GM23248 (cell line): ENCODE measurements around the gene HOXA9. TPM values are rescaled to one million over a fixed set of nuclear protein-coding genes. Genes with fewer than 3 reads are reported as not detected.

Source experiments
- DNase-seq: peaks from one replicate; pipeline ENCODE4 v3.0.0-alpha.2; 2015
- H2AFZ ChIP-seq: fragments of 200-600 bp; sonication (generic); 2 replicates; pipeline ENCODE4 v1.6.1; 2016; ENCODE audit warnings: antibody characterized with exemption
- H3F3A ChIP-seq: fragments of 200-600 bp; sonication (generic); 2 replicates; pipeline ENCODE4 v1.6.1; 2016; ENCODE audit warnings: mild to moderate bottlenecking, antibody characterized with exemption, mixed run types; ENCODE audit not compliant: insufficient read depth
- H3K27ac ChIP-seq: fragments of 200-600 bp; sonication (generic); 2 replicates; pipeline ENCODE4 v1.5.1; 2016; ENCODE audit warnings: mild to moderate bottlenecking
- H3K27me3 ChIP-seq: fragments of 200-600 bp; sonication (generic); replicated peaks from 2 replicates; pipeline ENCODE4 v1.6.1; 2016; ENCODE audit warnings: mild to moderate bottlenecking; ENCODE audit not compliant: insufficient read depth
- H3K36me3 ChIP-seq: fragments of 200-600 bp; sonication (generic); 2 replicates; pipeline ENCODE4 v1.6.1; 2016; ENCODE audit warnings: low read depth, mild to moderate bottlenecking
- H3K4me1 ChIP-seq: fragments of 200-600 bp; sonication (generic); 2 replicates; pipeline ENCODE4 v1.6.1; 2016; ENCODE audit warnings: mild to moderate bottlenecking; ENCODE audit not compliant: insufficient read depth
- H3K4me2 ChIP-seq: fragments of 200-600 bp; sonication (generic); one replicate; pipeline ENCODE4 v1.6.1; 2016; ENCODE audit warnings: mild to moderate bottlenecking; ENCODE audit not compliant: unreplicated experiment
- H3K4me3 ChIP-seq: fragments of 200-600 bp; sonication (generic); 2 replicates; pipeline ENCODE4 v1.5.1; 2016; ENCODE audit warnings: mild to moderate bottlenecking
- H3K79me2 ChIP-seq: fragments of 200-600 bp; sonication (generic); 2 replicates; pipeline ENCODE4 v1.6.1; 2016; ENCODE audit warnings: mild to moderate bottlenecking; ENCODE audit not compliant: insufficient read depth
- H3K9ac ChIP-seq: fragments of 200-600 bp; sonication (generic); 2 replicates; pipeline ENCODE4 v1.6.1; 2016; ENCODE audit warnings: mild to moderate bottlenecking
- H3K9me2 ChIP-seq: fragments of 200-600 bp; sonication (generic); 2 replicates; pipeline ENCODE4 v1.6.1; 2016; ENCODE audit warnings: mixed run types, mild to moderate bottlenecking, moderate library complexity; ENCODE audit not compliant: insufficient read depth
- H3K9me3 ChIP-seq: fragments of 200-600 bp; sonication (generic); one replicate; pipeline ENCODE4 v1.6.1; 2017; ENCODE audit warnings: low read depth
- H4K20me1 ChIP-seq: fragments of 200-600 bp; sonication (generic); 2 replicates; pipeline ENCODE4 v1.6.0; 2016; ENCODE audit not compliant: insufficient read depth
- EZH2 ChIP-seq: fragments of 200-600 bp; sonication (generic); IDR thresholded peaks from 2 replicates; pipeline ENCODE4 v1.6.1; 2018; ENCODE audit warnings: antibody characterized with exemption, mild to moderate bottlenecking; ENCODE audit not compliant: insufficient read depth, poor library complexity, severe bottlenecking
- EZH2phosphoT487 ChIP-seq: fragments of 200-600 bp; sonication (generic); IDR thresholded peaks from 2 replicates; pipeline ENCODE4 v1.6.1; 2018; ENCODE audit warnings: antibody characterized with exemption, moderate library complexity, mild to moderate bottlenecking, low read depth; ENCODE audit not compliant: insufficient read depth
- WGBS, 2 experiments: methylation state at CpG; one replicate each; pipeline ENCODE4 v1.1.6; 2015 to 2017; ENCODE audit warnings: low lambda C conversion rate in 2 of 2, low coverage in 1 of 2; ENCODE audit errors: missing lambda C conversion rate in 2 of 2; 5-methylcytosine and 5-hydroxymethylcytosine counted together
- in situ Hi-C: fragments of 300-500 bp; cut with MboI; formaldehyde crosslinking; loops from 2 replicates; pipeline ENCODE4 v1.15.0; 2020
- polyA plus RNA-seq: library from polyadenylated mRNA; unstranded; fragments of >200 nt; fragmentation: Nextera tagmentation; extraction: Ambion mirVana; gene quantifications from 2 replicates; pipeline ENCODE4 v1.2.1, GENCODE V29; 2016
- total RNA-seq: library from RNA; depleted of rRNA; stranded (reverse); fragments of >200 nt; shearing (Covaris generic); gene quantifications from 2 replicates; pipeline ENCODE4 v1.2.3, GENCODE V29; 2014

Gene HOXA9
- total and polyA plus RNA-seq, 2 experiments from 2014 or later: 28.3 to 43.7 TPM

DNA sequence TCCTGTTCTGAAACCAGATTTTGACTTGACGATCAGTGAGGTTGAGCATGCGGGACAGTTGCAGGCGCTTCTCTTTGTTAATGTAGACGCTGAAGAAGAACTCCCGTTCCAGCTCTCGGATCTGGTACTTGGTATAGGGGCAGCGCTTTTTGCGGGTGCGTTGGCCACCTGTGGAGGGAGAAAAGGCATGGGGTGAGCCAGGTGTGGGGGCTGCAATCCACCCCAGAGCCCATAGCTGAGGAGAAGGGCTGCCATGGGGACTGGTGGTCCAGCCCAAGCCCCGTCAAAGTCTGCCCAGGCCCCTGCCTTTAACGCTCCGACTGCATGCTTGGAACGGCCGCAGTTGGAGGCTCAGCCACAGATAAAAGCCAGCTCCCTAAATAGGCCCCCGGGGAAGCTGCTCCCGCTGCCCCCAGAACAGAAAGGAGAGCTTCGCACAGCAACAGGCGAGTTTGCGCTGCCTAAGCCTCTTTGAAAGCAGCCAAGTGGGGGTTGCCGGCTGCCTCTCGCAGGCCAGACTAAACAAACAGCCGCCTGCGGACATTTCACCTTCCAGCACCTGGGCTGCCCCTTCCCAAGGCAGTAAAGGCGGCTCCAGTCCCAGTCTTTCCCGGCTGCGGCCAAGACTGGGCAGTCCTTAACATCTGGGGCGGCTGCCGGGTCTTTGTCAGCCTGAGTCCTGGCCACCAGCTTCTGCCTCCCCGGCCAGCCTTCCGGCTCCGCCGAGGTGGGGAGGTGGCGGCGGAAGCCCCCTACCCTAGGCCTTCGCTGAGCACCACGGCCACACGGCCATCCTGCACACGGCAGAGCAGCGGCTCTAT is 17.7 kb upstream of the HOXA9 start:
- Histone ChIP-seq H2AFZ (peak overlapping the region; percentile 84), H3K79me2 (peaks cover 57% of the 10 kb centered on the region)
- 5 to 6% methylated on average over 37 to 39 of the region's 39 CpGs for WGBS, 2 experiments

DNA sequence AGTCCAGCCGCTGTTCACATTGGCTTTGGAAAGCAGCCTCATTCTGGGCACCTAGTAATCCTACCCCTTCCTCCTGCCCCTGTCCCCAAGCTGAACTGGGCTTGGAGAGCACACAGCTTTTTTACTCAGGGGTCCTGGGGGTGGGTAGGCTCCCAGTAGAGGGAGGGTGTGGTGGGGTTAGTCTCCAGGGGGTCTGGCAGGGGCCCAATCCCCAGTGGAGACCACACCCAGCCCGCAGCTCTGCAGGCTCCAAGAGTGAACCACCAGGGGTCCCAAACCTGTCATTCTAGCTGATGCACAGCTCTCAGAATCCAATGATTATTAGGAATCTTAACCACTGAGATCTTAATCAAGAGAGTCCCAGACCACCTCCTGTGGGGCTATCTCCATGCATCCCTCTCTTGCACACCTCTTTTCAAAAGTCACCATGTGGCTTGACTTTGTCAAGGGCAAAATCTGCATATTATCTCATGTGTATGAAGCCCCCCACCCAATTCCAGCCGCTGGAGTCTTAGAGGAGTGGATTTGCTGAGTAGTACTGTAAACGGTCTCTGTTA is 17.0 kb upstream of the HOXA9 start:
- Histone ChIP-seq H3K27me3 (no peaks in the 10 kb centered on the region), H3K4me2 (peak overlapping the region; percentile 100), H3K4me3 (peak overlapping the region; percentile 87), H3K27ac (peak overlapping the region; percentile 30; the same call in 1 of the 2 replicates), H4K20me1 (no peaks in the 10 kb centered on the region), H3K9ac (peak overlapping the region; percentile 82), H3K36me3 (no peaks in the 10 kb centered on the region), H3K9me2 (no peaks in the 10 kb centered on the region), H2AFZ (peak overlapping the region; percentile 84; the same call in 1 of the 2 replicates), H3F3A (peaks cover 8% of the 10 kb centered on the region; the same call in 1 of the 2 replicates), H3K79me2 (peaks cover 64% of the 10 kb centered on the region), H3K9me3 (no peaks in the 10 kb centered on the region), H3K4me1 (peaks cover 36% of the 10 kb centered on the region)
- DNase-seq: no peak
- TF ChIP-seq EZH2: no peak
- TF ChIP-seq EZH2phosphoT487: no peak
- in situ Hi-C loops: no loop called here
- 31 to 35% methylated on average over 4 of the region's 4 CpGs for WGBS, 2 experiments

More for the DNA sequence above, 17.7 kb upstream of the HOXA9 start:
- H3K9me2 ChIP-seq: no peaks in the 10 kb centered on the region
- no peak for TF ChIP-seq EZH2phosphoT487
- TF ChIP-seq EZH2: no peak
- peak overlapping the region; percentile 69 for H3K27ac ChIP-seq
- H3K4me3 ChIP-seq: peak overlapping the region; percentile 87
- H3K4me1 ChIP-seq: peaks cover 32% of the 10 kb centered on the region
- H3F3A ChIP-seq: peaks cover 8% of the 10 kb centered on the region; the same call in 1 of the 2 replicates
- no peaks in the 10 kb centered on the region for H4K20me1 ChIP-seq
- H3K4me2 ChIP-seq: peak overlapping the region; percentile 100
- no peaks in the 10 kb centered on the region for H3K9me3 ChIP-seq
- H3K27me3 ChIP-seq: no peaks in the 10 kb centered on the region
- H3K36me3 ChIP-seq: no peaks in the 10 kb centered on the region
- H3K9ac ChIP-seq: peak overlapping the region; percentile 82
- peak; percentile 66 for DNase-seq
- in situ Hi-C loops: no loop called here

GRCh38 chr7:27181795-27182275 is 16.5 kb upstream of the HOXA9 start:
- WGBS, 2 experiments: 41 to 48% methylated on average over 4 of the region's 4 CpGs
- H3K27me3 ChIP-seq: no peaks in the 10 kb centered on the region
- in situ Hi-C loops: no loop called here

GRCh38 chr7:27180431-27181420 is 15.4 kb upstream of the HOXA9 start:
- TF ChIP-seq EZH2phosphoT487 (no peak), EZH2 (no peak)
- peak; percentile 49 for DNase-seq
- Histone ChIP-seq H3K4me3 (peak overlapping the region; percentile 83), H3K27ac (peak overlapping the region; percentile 99), H3K27me3 (no peaks in the 10 kb centered on the region), H3K9me3 (no peaks in the 10 kb centered on the region), H3K4me2 (peak overlapping the region; percentile 100), H4K20me1 (no peaks in the 10 kb centered on the region), H3K9me2 (no peaks in the 10 kb centered on the region), H3K4me1 (peaks cover 50% of the 10 kb centered on the region), H3K79me2 (peaks cover 80% of the 10 kb centered on the region), H3F3A (no peaks in the 10 kb centered on the region), H3K36me3 (no peaks in the 10 kb centered on the region), H3K9ac (peak overlapping the region; percentile 98), H2AFZ (peak overlapping the region; percentile 83)
- 35 to 57% methylated on average over 8 to 12 of the region's 12 CpGs for WGBS, 2 experiments
- in situ Hi-C loops: no loop called here

More at GRCh38 chr7:27181795-27182275, 16.5 kb upstream of the HOXA9 start:
- H2AFZ ChIP-seq: no peak overlapping the region
- H3K9me2 ChIP-seq: no peaks in the 10 kb centered on the region
- no peak overlapping the region for H3K9ac ChIP-seq
- H3K27ac ChIP-seq: peak overlapping the region; percentile 30
- H4K20me1 ChIP-seq: no peaks in the 10 kb centered on the region
- no peaks in the 10 kb centered on the region for H3K36me3 ChIP-seq
- no peak overlapping the region for H3K4me3 ChIP-seq
- peaks cover 69% of the 10 kb centered on the region for H3K79me2 ChIP-seq
- peaks cover 7% of the 10 kb centered on the region; the same call in 1 of the 2 replicates for H3F3A ChIP-seq
- no peaks in the 10 kb centered on the region for H3K9me3 ChIP-seq
- peak overlapping the region; percentile 100 for H3K4me2 ChIP-seq
- TF ChIP-seq EZH2: no peak
- H3K4me1 ChIP-seq: peaks cover 39% of the 10 kb centered on the region
- peak; percentile 53 for DNase-seq
